GM21528 (cell line): Measurements from ENCODE around the gene HGFAC.

Experiments used
- ATAC-seq: cut with Tn5 transposase; IDR thresholded peaks from one replicate; pipeline ENCODE4 v1.9.1; 2021; ENCODE audit warnings: mild to moderate bottlenecking, moderate library complexity; ENCODE audit not compliant: unreplicated experiment, low FRiP score

The HGFAC gene

GRCh38 chr4:3497523-3498389 is 56.0 kb downstream of the HGFAC start:
- ATAC-seq: no peak

- no peak for ATAC-seq
Measured at GRCh38 chr4:3498407-3498806, 56.6 kb downstream of the HGFAC start.
